Duodenal mucosa (tissue), 2 donors: ENCODE measurements around the gene FXYD7.
"Not testable (repeated sequence)": the region's sequence is repeated elsewhere in the genome, so short reads cannot be mapped to it uniquely, and the experiment has no call there.

Source experiments
- H3K27ac ChIP-seq: one replicate; pipeline ENCODE4 v1.7.0; 2013; ENCODE audit warnings: low read depth, low read length
- H3K27me3 ChIP-seq, 2 donors: one replicate each; pipeline ENCODE4 v1.7.0; 2013; ENCODE audit warnings: low read length in 2 of 2, control low read depth in 1 of 2; ENCODE audit not compliant: insufficient read depth in 2 of 2, control insufficient read depth in 1 of 2
- H3K36me3 ChIP-seq, 2 donors: one replicate each; pipeline ENCODE4 v1.7.0; 2013; ENCODE audit warnings: low read length in 2 of 2, control low read depth in 1 of 2; ENCODE audit not compliant: insufficient read depth in 2 of 2, control insufficient read depth in 1 of 2
- H3K4me1 ChIP-seq, 2 donors: one replicate each; pipeline ENCODE4 v1.7.0; 2013; ENCODE audit warnings: low read length in 2 of 2, control low read depth in 1 of 2; ENCODE audit not compliant: insufficient read depth in 2 of 2, control insufficient read depth in 1 of 2
- H3K4me3 ChIP-seq, 2 donors: one replicate each; pipeline ENCODE4 v1.7.0; 2013; ENCODE audit warnings: low read length in 2 of 2, low read depth in 1 of 2
- H3K9ac ChIP-seq, 2 donors: one replicate each; pipeline ENCODE4 v1.7.0; 2013; ENCODE audit warnings: low read length in 2 of 2, low read depth in 1 of 2
- H3K9me3 ChIP-seq, 2 donors: one replicate each; pipeline ENCODE4 v1.7.0; 2013; ENCODE audit warnings: low read length in 2 of 2, control low read depth in 1 of 2; ENCODE audit not compliant: control insufficient read depth in 1 of 2

Gene FXYD7

GRCh38 chr19:35127871-35128270, 15.2 kb upstream of the FXYD7 start:
- Histone ChIP-seq H3K36me3 (no peaks in the 10 kb centered on the region), H3K27me3 (no peaks in the 10 kb centered on the region), H3K4me1 (peaks cover 19 to 22% of the 10 kb centered on the region in 2 donors), H3K27ac (no peak overlapping the region), H3K4me3 (no peak overlapping the region), H3K9ac (no peak overlapping the region), H3K9me3 (no peaks in the 10 kb centered on the region)

- Histone ChIP-seq H3K36me3 (no peaks in the 10 kb centered on the region), H3K9me3 (no peaks in the 10 kb centered on the region), H3K9ac (no peak overlapping the region), H3K27me3 (no peaks in the 10 kb centered on the region), H3K27ac (no peak overlapping the region), H3K4me3 (no peak overlapping the region), H3K4me1 (peaks cover 19 to 20% of the 10 kb centered on the region in 2 donors)
Measured at GRCh38 chr19:35128398-35129057, 14.5 kb upstream of the FXYD7 start.

GRCh38 chr19:35129724-35130274, 13.3 kb upstream of the FXYD7 start:
- not testable (repeated sequence) for H3K9me3 ChIP-seq, H3K36me3 ChIP-seq, H3K4me1 ChIP-seq, H3K4me3 ChIP-seq, H3K9ac ChIP-seq, H3K27ac ChIP-seq, H3K27me3 ChIP-seq

GRCh38 chr19:35130761-35131720, 12.0 kb upstream of the FXYD7 start:
- Histone ChIP-seq H3K9ac (no peak overlapping the region), H3K36me3 (no peaks in the 10 kb centered on the region), H3K9me3 (no peaks in the 10 kb centered on the region), H3K4me3 (no peak overlapping the region), H3K27me3 (peaks cover 0 to under 1% of the 10 kb centered on the region in 2 donors), H3K27ac (no peak overlapping the region), H3K4me1 (no peaks in the 10 kb centered on the region)

- no peaks in the 10 kb centered on the region for H3K9me3 ChIP-seq
Measured at GRCh38 chr19:35132254-35132653, 10.8 kb upstream of the FXYD7 start.

GRCh38 chr19:35133826-35134225, 9.2 kb upstream of the FXYD7 start:
- no peaks in the 10 kb centered on the region for H3K36me3 ChIP-seq
- peaks cover 7 to 17% of the 10 kb centered on the region in 2 donors for H3K27me3 ChIP-seq
- no peak overlapping the region for H3K4me3 ChIP-seq
- no peak overlapping the region for H3K9ac ChIP-seq
- peak overlapping the region; percentile 48 for H3K27ac ChIP-seq
- H3K4me1 ChIP-seq = peaks cover 0 to 3% of the 10 kb centered on the region in 2 donors
- no peaks in the 10 kb centered on the region for H3K9me3 ChIP-seq

More at GRCh38 chr19:35132254-35132653, 10.8 kb upstream of the FXYD7 start:
- Histone ChIP-seq H3K27ac (no peak overlapping the region), H3K4me3 (no peak overlapping the region), H3K4me1 (peaks cover 0 to 3% of the 10 kb centered on the region in 2 donors), H3K9ac (no peak overlapping the region), H3K27me3 (peaks cover 0 to 8% of the 10 kb centered on the region in 2 donors), H3K36me3 (no peaks in the 10 kb centered on the region)

- H3K9ac ChIP-seq = no peak within 1 kb of the TSS
- no peaks in the 10 kb centered on the region for H3K9me3 ChIP-seq
- H3K27me3 ChIP-seq = peaks cover 8 to 22% of the 10 kb centered on the region in 2 donors
- peaks cover 0 to 3% of the 10 kb centered on the region in 2 donors for H3K4me1 ChIP-seq
- H3K27ac ChIP-seq = peak within 1 kb of the TSS; percentile 48
- no peak within 1 kb of the TSS for H3K4me3 ChIP-seq
- H3K36me3 ChIP-seq = no peaks in the 10 kb centered on the region
Measured at GRCh38 chr19:35134601-35135242, 8.3 kb upstream of the FXYD7 start, which contains the start of gene LGI4. LGI4 (minus strand) TSS chr19:35135059; CDS start chr19:35134680, 379 bp downstream.

GRCh38 chr19:35135389-35135909, 7.6 kb upstream of the FXYD7 start:
- no peaks in the 10 kb centered on the region for H3K9me3 ChIP-seq
- H3K9ac ChIP-seq = no peak overlapping the region
- H3K27me3 ChIP-seq = peaks cover 15 to 28% of the 10 kb centered on the region in 2 donors
- no peak overlapping the region for H3K27ac ChIP-seq
- H3K36me3 ChIP-seq = no peaks in the 10 kb centered on the region
- H3K4me1 ChIP-seq = peaks cover 0 to 3% of the 10 kb centered on the region in 2 donors
- no peak overlapping the region for H3K4me3 ChIP-seq

- Histone ChIP-seq H3K4me1 (peaks cover 3 to 4% of the 10 kb centered on the region in 2 donors), H3K9ac (no peak overlapping the region), H3K27me3 (peaks cover 20 to 31% of the 10 kb centered on the region in 2 donors), H3K9me3 (no peaks in the 10 kb centered on the region), H3K36me3 (no peaks in the 10 kb centered on the region), H3K4me3 (no peak overlapping the region), H3K27ac (no peak overlapping the region)
Measured at GRCh38 chr19:35136231-35136630, 6.8 kb upstream of the FXYD7 start.
